ENCODE data around the gene RNF34.

GRCh38 chr12:121423682-121424623, 24.0 kb downstream of the RNF34 start:
- TF ChIP-seq CTCF (conservative IDR thresholded peaks at IDR 0.05) (no peak), EZH2 (IDR thresholded peaks at IDR 0.05; ENCODE audit: low read depth) (no peak)
